GM23248 (cell line): ENCODE results near the gene C9orf50.

Experiments
- EZH2 ChIP-seq: fragments of 200-600 bp; sonication (generic); IDR thresholded peaks from 2 replicates; pipeline ENCODE4 v1.6.1; 2018; ENCODE audit warnings: antibody characterized with exemption, mild to moderate bottlenecking; ENCODE audit not compliant: insufficient read depth, poor library complexity, severe bottlenecking
- EZH2phosphoT487 ChIP-seq: fragments of 200-600 bp; sonication (generic); IDR thresholded peaks from 2 replicates; pipeline ENCODE4 v1.6.1; 2018; ENCODE audit warnings: antibody characterized with exemption, moderate library complexity, mild to moderate bottlenecking, low read depth; ENCODE audit not compliant: insufficient read depth

GRCh38 chr9:129669946-129670345 is 49.0 kb upstream of the C9orf50 start:
- TF ChIP-seq EZH2 (no peak), EZH2phosphoT487 (no peak)
